Measurements from ENCODE around the gene PPP3CB.

The PPP3CB gene

GRCh38 chr10:73495884-73496674 is at the start of gene PPP3CB:
Gene PPP3CB, minus strand, starts transcription at chr10:73496024. Its CDS starts 135 bp downstream, at chr10:73495889.
- DNase-seq (ENCODE audit: low read depth) = peak; percentile 96

- no peak for DNase-seq (ENCODE audit: low read depth)
Observed at GRCh38 chr10:73545357-73545756, 49.5 kb upstream of the PPP3CB start.

- DNase-seq (ENCODE audit: low read depth) = no peak
Observed at GRCh38 chr10:73537709-73538108, 41.9 kb upstream of the PPP3CB start.

- no peak for DNase-seq (ENCODE audit: low read depth)
Observed at GRCh38 chr10:73537288-73537687, 41.5 kb upstream of the PPP3CB start.

GRCh38 chr10:73534857-73535256 is 39.0 kb upstream of the PPP3CB start:
- no peak for DNase-seq (ENCODE audit: low read depth)

GRCh38 chr10:73529089-73529832 is 33.4 kb upstream of the PPP3CB start:
- peak; percentile 83 for DNase-seq (ENCODE audit: low read depth)

- peak; percentile 53 for DNase-seq (ENCODE audit: low read depth)
Observed at GRCh38 chr10:73522263-73522662, 26.4 kb upstream of the PPP3CB start.

GRCh38 chr10:73519336-73519735 is 23.5 kb upstream of the PPP3CB start:
- no peak for DNase-seq (ENCODE audit: low read depth)

- DNase-seq (ENCODE audit: low read depth) = peak; percentile 56
Observed at GRCh38 chr10:73517166-73517888, 21.5 kb upstream of the PPP3CB start.

GRCh38 chr10:73512207-73512743 is 16.5 kb upstream of the PPP3CB start:
- no peak for DNase-seq (ENCODE audit: low read depth)

- no peak for DNase-seq (ENCODE audit: low read depth)
Observed at GRCh38 chr10:73509695-73510094, 13.9 kb upstream of the PPP3CB start.

GRCh38 chr10:73506491-73506890 is 10.7 kb upstream of the PPP3CB start:
- DNase-seq (ENCODE audit: low read depth) = peak; percentile 55

- DNase-seq (ENCODE audit: low read depth) = no peak
Observed at GRCh38 chr10:73506074-73506473, 10.2 kb upstream of the PPP3CB start.

GRCh38 chr10:73503037-73503436 is 7.2 kb upstream of the PPP3CB start:
- no peak for DNase-seq (ENCODE audit: low read depth)

GRCh38 chr10:73501651-73502050 is 5.8 kb upstream of the PPP3CB start:
- peak; percentile 54 for DNase-seq (ENCODE audit: low read depth)

GRCh38 chr10:73497623-73498022 is 1.8 kb upstream of the PPP3CB start:
- DNase-seq (ENCODE audit: low read depth) = no peak

- DNase-seq (ENCODE audit: low read depth) = peak; percentile 94
Observed at GRCh38 chr10:73495226-73495883, 469 bp downstream of the PPP3CB start.

GRCh38 chr10:73494877-73495225 is 973 bp downstream of the PPP3CB start:
- no peak for DNase-seq (ENCODE audit: low read depth)

- DNase-seq (ENCODE audit: low read depth) = no peak
Observed at GRCh38 chr10:73494213-73494612, 1.6 kb downstream of the PPP3CB start.

GRCh38 chr10:73493781-73494180 is 2.0 kb downstream of the PPP3CB start:
- peak; percentile 79 for DNase-seq (ENCODE audit: low read depth)

GRCh38 chr10:73486601-73487000 is 9.2 kb downstream of the PPP3CB start:
- DNase-seq (ENCODE audit: low read depth) = no peak

- DNase-seq (ENCODE audit: low read depth) = no peak
Observed at GRCh38 chr10:73485320-73485719, 10.5 kb downstream of the PPP3CB start.
